ENCODE data around the gene TEX29.

TEX29 gene

GRCh38 chr13:111363121-111363520, 42.7 kb downstream of the TEX29 start:
- Mint-ChIP-seq H3K27me3 (no peaks in the 10 kb centered on the region), H3K9me3 (no peaks in the 10 kb centered on the region), H3K27ac (no peak overlapping the region), H3K4me3 (no peak overlapping the region), H3K36me3 (no peaks in the 10 kb centered on the region), H3K4me1 (no peaks in the 10 kb centered on the region)

GRCh38 chr13:111363591-111363990, 43.1 kb downstream of the TEX29 start:
- Mint-ChIP-seq H3K27ac (no peak overlapping the region), H3K4me3 (no peak overlapping the region), H3K36me3 (no peaks in the 10 kb centered on the region), H3K27me3 (no peaks in the 10 kb centered on the region), H3K4me1 (no peaks in the 10 kb centered on the region), H3K9me3 (no peaks in the 10 kb centered on the region)

- no peaks in the 10 kb centered on the region for H3K9me3 Mint-ChIP-seq
- no peak overlapping the region for H3K4me3 Mint-ChIP-seq
- H3K27ac Mint-ChIP-seq = no peak overlapping the region
- no peaks in the 10 kb centered on the region for H3K27me3 Mint-ChIP-seq
- no peaks in the 10 kb centered on the region for H3K4me1 Mint-ChIP-seq
- no peaks in the 10 kb centered on the region for H3K36me3 Mint-ChIP-seq
Measured at GRCh38 chr13:111365149-111366005, 44.9 kb downstream of the TEX29 start.

GRCh38 chr13:111367340-111367739, 46.9 kb downstream of the TEX29 start:
- Mint-ChIP-seq H3K9me3 (no peaks in the 10 kb centered on the region), H3K4me1 (no peaks in the 10 kb centered on the region), H3K4me3 (no peak overlapping the region), H3K27ac (no peak overlapping the region), H3K36me3 (no peaks in the 10 kb centered on the region), H3K27me3 (no peaks in the 10 kb centered on the region)

GRCh38 chr13:111368091-111368490, 47.6 kb downstream of the TEX29 start:
- peaks cover 6% of the 10 kb centered on the region for H3K4me1 Mint-ChIP-seq
- H3K36me3 Mint-ChIP-seq = no peaks in the 10 kb centered on the region
- no peak overlapping the region for H3K4me3 Mint-ChIP-seq
- no peak overlapping the region for H3K27ac Mint-ChIP-seq
- no peaks in the 10 kb centered on the region for H3K9me3 Mint-ChIP-seq
- H3K27me3 Mint-ChIP-seq = no peaks in the 10 kb centered on the region

GRCh38 chr13:111370147-111370546, 49.7 kb downstream of the TEX29 start:
- no peak overlapping the region for H3K27ac Mint-ChIP-seq
- no peaks in the 10 kb centered on the region for H3K27me3 Mint-ChIP-seq
- no peak overlapping the region for H3K4me3 Mint-ChIP-seq
- peaks cover 14% of the 10 kb centered on the region for H3K4me1 Mint-ChIP-seq
- H3K36me3 Mint-ChIP-seq = no peaks in the 10 kb centered on the region
- H3K9me3 Mint-ChIP-seq = no peaks in the 10 kb centered on the region

GRCh38 chr13:111370570-111371535, 50.4 kb downstream of the TEX29 start:
- Mint-ChIP-seq H3K4me3 (no peak overlapping the region), H3K27me3 (no peaks in the 10 kb centered on the region), H3K36me3 (no peaks in the 10 kb centered on the region), H3K9me3 (no peaks in the 10 kb centered on the region), H3K4me1 (peaks cover 14% of the 10 kb centered on the region), H3K27ac (no peak overlapping the region)

GRCh38 chr13:111371720-111372119, 51.3 kb downstream of the TEX29 start:
- Mint-ChIP-seq H3K27me3 (no peaks in the 10 kb centered on the region), H3K4me3 (no peak overlapping the region), H3K4me1 (peaks cover 14% of the 10 kb centered on the region)

GRCh38 chr13:111372651-111373425, 52.4 kb downstream of the TEX29 start:
- Mint-ChIP-seq H3K36me3 (no peaks in the 10 kb centered on the region), H3K4me1 (peaks cover 14% of the 10 kb centered on the region), H3K4me3 (no peak overlapping the region), H3K9me3 (no peaks in the 10 kb centered on the region), H3K27ac (no peak overlapping the region), H3K27me3 (no peaks in the 10 kb centered on the region)

More at GRCh38 chr13:111371720-111372119, 51.3 kb downstream of the TEX29 start:
- Mint-ChIP-seq H3K36me3 (no peaks in the 10 kb centered on the region), H3K9me3 (no peaks in the 10 kb centered on the region), H3K27ac (no peak overlapping the region)

- no peaks in the 10 kb centered on the region for H3K36me3 Mint-ChIP-seq
- H3K4me3 Mint-ChIP-seq = no peak overlapping the region
- no peak overlapping the region for H3K27ac Mint-ChIP-seq
- H3K9me3 Mint-ChIP-seq = no peaks in the 10 kb centered on the region
- peaks cover 14% of the 10 kb centered on the region for H3K4me1 Mint-ChIP-seq
- no peaks in the 10 kb centered on the region for H3K27me3 Mint-ChIP-seq
Measured at GRCh38 chr13:111373486-111373885, 53.0 kb downstream of the TEX29 start.

GRCh38 chr13:111380431-111380830, 60.0 kb downstream of the TEX29 start:
- Mint-ChIP-seq H3K4me1 (peaks cover 28% of the 10 kb centered on the region), H3K4me3 (no peak overlapping the region), H3K27ac (no peak overlapping the region), H3K27me3 (no peaks in the 10 kb centered on the region), H3K9me3 (no peaks in the 10 kb centered on the region), H3K36me3 (no peaks in the 10 kb centered on the region)

- H3K27me3 Mint-ChIP-seq = no peaks in the 10 kb centered on the region
- H3K4me1 Mint-ChIP-seq = peaks cover 32% of the 10 kb centered on the region
- H3K36me3 Mint-ChIP-seq = no peaks in the 10 kb centered on the region
- H3K9me3 Mint-ChIP-seq = no peaks in the 10 kb centered on the region
- H3K4me3 Mint-ChIP-seq = no peak overlapping the region
- H3K27ac Mint-ChIP-seq = no peak overlapping the region
Measured at GRCh38 chr13:111382411-111382810, 62.0 kb downstream of the TEX29 start.

GRCh38 chr13:111382877-111383276, 62.4 kb downstream of the TEX29 start:
- Mint-ChIP-seq H3K4me1 (peaks cover 32% of the 10 kb centered on the region), H3K27ac (peak overlapping the region; percentile 64), H3K9me3 (no peaks in the 10 kb centered on the region), H3K4me3 (no peak overlapping the region), H3K27me3 (no peaks in the 10 kb centered on the region), H3K36me3 (no peaks in the 10 kb centered on the region)

GRCh38 chr13:111383591-111384440, 63.4 kb downstream of the TEX29 start:
- Mint-ChIP-seq H3K4me1 (peaks cover 37% of the 10 kb centered on the region), H3K9me3 (no peaks in the 10 kb centered on the region), H3K27ac (peak overlapping the region; percentile 82), H3K36me3 (no peaks in the 10 kb centered on the region), H3K4me3 (peak overlapping the region; percentile 74), H3K27me3 (no peaks in the 10 kb centered on the region)
